HG03097 (cell line): Measurements from ENCODE around the gene GGACT.

ENCODE experiments used
- ATAC-seq: cut with Tn5 transposase; IDR thresholded peaks from one replicate; pipeline ENCODE4 v1.9.1; 2021; ENCODE audit not compliant: unreplicated experiment, low FRiP score

GGACT gene

GRCh38 chr13:100518394-100519062 lies 70.1 kb downstream of the GGACT start:
- ATAC-seq: no peak

- no peak for ATAC-seq
Observed at GRCh38 chr13:100517728-100518127, 70.9 kb downstream of the GGACT start.

GRCh38 chr13:100517135-100517534 lies 71.5 kb downstream of the GGACT start:
- no peak for ATAC-seq

GRCh38 chr13:100515410-100515800 lies 73.2 kb downstream of the GGACT start:
- no peak for ATAC-seq

GRCh38 chr13:100514788-100515409 lies 73.7 kb downstream of the GGACT start:
- ATAC-seq: peak; percentile 74

- no peak for ATAC-seq
Observed at GRCh38 chr13:100513987-100514670, 74.5 kb downstream of the GGACT start.

- no peak for ATAC-seq
Observed at GRCh38 chr13:100513171-100513570, 75.4 kb downstream of the GGACT start.

GRCh38 chr13:100512422-100512821 lies 76.2 kb downstream of the GGACT start:
- no peak for ATAC-seq

- ATAC-seq: no peak
Observed at GRCh38 chr13:100511466-100511865, 77.1 kb downstream of the GGACT start.

- no peak for ATAC-seq
Observed at GRCh38 chr13:100510208-100510957, 78.2 kb downstream of the GGACT start.

- no peak for ATAC-seq
Observed at GRCh38 chr13:100508996-100509395, 79.6 kb downstream of the GGACT start.

- ATAC-seq: no peak
Observed at GRCh38 chr13:100508455-100508854, 80.1 kb downstream of the GGACT start.

- no peak for ATAC-seq
Observed at GRCh38 chr13:100506600-100507422, 81.8 kb downstream of the GGACT start.

- ATAC-seq: no peak
Observed at GRCh38 chr13:100506154-100506553, 82.4 kb downstream of the GGACT start.

- ATAC-seq: no peak
Observed at GRCh38 chr13:100503622-100504021, 85.0 kb downstream of the GGACT start.

GRCh38 chr13:100502446-100502845 lies 86.1 kb downstream of the GGACT start:
- ATAC-seq: no peak

- ATAC-seq: no peak
Observed at GRCh38 chr13:100497389-100497788, 91.2 kb downstream of the GGACT start.

- no peak for ATAC-seq
Observed at GRCh38 chr13:100495455-100495854, 93.1 kb downstream of the GGACT start.

GRCh38 chr13:100493418-100493817 lies 95.2 kb downstream of the GGACT start:
- ATAC-seq: no peak

GRCh38 chr13:100491164-100491842 lies 97.3 kb downstream of the GGACT start:
- no peak for ATAC-seq
